H9 (cell line): ENCODE data around the gene PARVB. TPM values are rescaled to one million over a fixed set of nuclear protein-coding genes. Genes with fewer than 3 reads are reported as not detected.

Experiments
- DNase-seq: peaks from one replicate; pipeline ENCODE4 v3.0.0-alpha.2; 2017
- H2AFZ ChIP-seq: one replicate; pipeline ENCODE4 v1.6.1; 2013; ENCODE audit warnings: mild to moderate bottlenecking, low read length, control low read depth, moderate library complexity
- H2AK5ac ChIP-seq: 2 replicates; pipeline ENCODE4 v1.6.1; 2013; ENCODE audit warnings: low read length, control low read depth, mixed read lengths; ENCODE audit not compliant: insufficient read length
- H2BK120ac ChIP-seq: one replicate; pipeline ENCODE4 v1.6.1; 2013; ENCODE audit warnings: low read depth, mild to moderate bottlenecking, low read length, control low read depth, inconsistent platforms; ENCODE audit not compliant: poor library complexity, severe bottlenecking
- H2BK12ac ChIP-seq: 2 replicates; pipeline ENCODE4 v1.6.1; 2013; ENCODE audit warnings: low read length, control low read depth, mixed read lengths, low read depth; ENCODE audit not compliant: insufficient read length
- H2BK15ac ChIP-seq: 2 replicates; pipeline ENCODE4 v1.6.1; 2013; ENCODE audit warnings: low read depth, low read length, control low read depth
- H2BK20ac ChIP-seq: one replicate; pipeline ENCODE4 v1.6.1; 2013; ENCODE audit warnings: low read depth, mild to moderate bottlenecking, low read length, control low read depth, inconsistent platforms; ENCODE audit not compliant: poor library complexity, severe bottlenecking
- H2BK5ac ChIP-seq: 2 replicates; pipeline ENCODE4 v1.6.1; 2013; ENCODE audit warnings: low read length, control low read depth, mixed read lengths; ENCODE audit not compliant: insufficient read length
- H3K14ac ChIP-seq: 2 replicates; pipeline ENCODE4 v1.6.1; 2013; ENCODE audit warnings: low read length, control low read depth; ENCODE audit not compliant: insufficient read depth
- H3K18ac ChIP-seq: 2 replicates; pipeline ENCODE4 v1.6.1; 2013; ENCODE audit warnings: low read depth, mild to moderate bottlenecking, mixed read lengths, low read length, control low read depth; ENCODE audit not compliant: insufficient read length
- H3K23ac ChIP-seq: 2 replicates; pipeline ENCODE4 v1.6.1; 2013; ENCODE audit warnings: low read length, control low read depth, mixed read lengths, low read depth; ENCODE audit not compliant: insufficient read length
- H3K23me2 ChIP-seq: 2 replicates; pipeline ENCODE4 v1.6.1; 2013; ENCODE audit warnings: low read depth, mild to moderate bottlenecking, mixed read lengths, low read length, control low read depth; ENCODE audit not compliant: insufficient read length, poor library complexity, severe bottlenecking
- H3K27ac ChIP-seq: 2 replicates; pipeline ENCODE4 v1.5.1; 2013; ENCODE audit warnings: low read length, control low read depth, mixed read lengths, low read depth; ENCODE audit not compliant: insufficient read length
- H3K27me3 ChIP-seq: 2 replicates; pipeline ENCODE4 v1.6.1; 2013; ENCODE audit warnings: low read length, control low read depth, inconsistent platforms; ENCODE audit not compliant: insufficient read depth
- H3K4ac ChIP-seq: 2 replicates; pipeline ENCODE4 v1.6.1; 2013; ENCODE audit warnings: low read depth, mild to moderate bottlenecking, control low read depth, inconsistent platforms, low read length, moderate library complexity
- H3K4me1 ChIP-seq: 2 replicates; pipeline ENCODE4 v1.6.1; 2013; ENCODE audit warnings: low read length, control low read depth, inconsistent platforms; ENCODE audit not compliant: insufficient read depth
- H3K4me2 ChIP-seq: 2 replicates; pipeline ENCODE4 v1.6.1; 2013; ENCODE audit warnings: low read length, control low read depth, mixed read lengths; ENCODE audit not compliant: insufficient read length, insufficient read depth
- H3K56ac ChIP-seq: 2 replicates; pipeline ENCODE4 v1.6.1; 2013; ENCODE audit warnings: low read depth, mild to moderate bottlenecking, mixed read lengths, low read length, control low read depth; ENCODE audit not compliant: insufficient read length
- H3K79me1 ChIP-seq: 2 replicates; pipeline ENCODE4 v1.6.1; 2013; ENCODE audit warnings: low read depth, mild to moderate bottlenecking, moderate library complexity, low read length, control low read depth, inconsistent platforms; ENCODE audit not compliant: insufficient read depth, poor library complexity, severe bottlenecking
- H3K79me2 ChIP-seq: 2 replicates; pipeline ENCODE4 v1.6.1; 2013; ENCODE audit warnings: low read length, control low read depth, inconsistent platforms; ENCODE audit not compliant: insufficient read depth
- H3K9ac ChIP-seq: 2 replicates; pipeline ENCODE4 v1.6.1; 2013; ENCODE audit warnings: low read length, control low read depth, mixed read lengths; ENCODE audit not compliant: insufficient read length; ENCODE audit errors: extremely low read depth
- H3K9me3 ChIP-seq: one replicate; pipeline ENCODE4 v1.6.1; 2013; ENCODE audit warnings: low read depth, low read length, inconsistent platforms; ENCODE audit not compliant: control insufficient read depth
- H3T11ph ChIP-seq: one replicate; pipeline ENCODE4 v1.6.1; 2013; ENCODE audit warnings: mild to moderate bottlenecking, low read length, control low read depth, inconsistent platforms
- H4K20me1 ChIP-seq: one replicate; pipeline ENCODE4 v1.6.1; 2013; ENCODE audit not compliant: control insufficient read depth, insufficient read length, insufficient read depth
- H4K5ac ChIP-seq: 2 replicates; pipeline ENCODE4 v1.6.1; 2013; ENCODE audit warnings: low read depth, mild to moderate bottlenecking, mixed read lengths, low read length, control low read depth; ENCODE audit not compliant: insufficient read length
- H4K8ac ChIP-seq: replicated peaks from 2 replicates; pipeline ENCODE4 v1.6.1; 2013; ENCODE audit warnings: low read length, control low read depth, mixed read lengths, low read depth; ENCODE audit not compliant: insufficient read length
- H4K91ac ChIP-seq: 2 replicates; pipeline ENCODE4 v1.6.1; 2013; ENCODE audit warnings: low read depth, mild to moderate bottlenecking, moderate library complexity, mixed read lengths, low read length, control low read depth; ENCODE audit not compliant: insufficient read length
- H3K27ac Mint-ChIP-seq, 3 experiments: 2 replicates in 2 of 3; 3 replicates in 1 of 3; pipeline ENCODE4 v1.8.0; 2020 to 2021; ENCODE audit warnings: mixed read lengths in 3 of 3, mild to moderate bottlenecking in 1 of 3, moderate library complexity in 1 of 3
- H3K27me3 Mint-ChIP-seq: 2 replicates; pipeline ENCODE4 v1.8.0; 2021; ENCODE audit warnings: low read depth, mild to moderate bottlenecking, moderate library complexity, mixed read lengths
- H3K36me3 Mint-ChIP-seq, 3 experiments: 2 replicates in 2 of 3; 3 replicates in 1 of 3; pipeline ENCODE4 v1.8.0; 2020 to 2021; ENCODE audit warnings: low read depth in 3 of 3, mixed read lengths in 3 of 3; ENCODE audit not compliant: insufficient read depth in 1 of 3
- H3K4me1 Mint-ChIP-seq, 2 experiments: 2 replicates each; pipeline ENCODE4 v1.8.0; 2020; ENCODE audit warnings: mixed read lengths in 2 of 2
- H3K4me3 Mint-ChIP-seq, 2 experiments: 2 replicates in 1 of 2; 3 replicates in 1 of 2; pipeline ENCODE4 v1.8.0; 2020 to 2021; ENCODE audit warnings: mild to moderate bottlenecking in 2 of 2, mixed read lengths in 2 of 2, moderate library complexity in 1 of 2
- H3K9me3 Mint-ChIP-seq, 2 experiments: 2 replicates in 1 of 2; 3 replicates in 1 of 2; pipeline ENCODE4 v1.8.0; 2020; ENCODE audit warnings: mild to moderate bottlenecking in 2 of 2, mixed read lengths in 2 of 2, moderate library complexity in 1 of 2
- CTCF ChIP-seq: fragments of 200-600 bp; sonication (generic); conservative IDR thresholded peaks from 3 replicates; pipeline ENCODE4 v1.8.0; 2021; ENCODE audit warnings: antibody characterized with exemption, mild to moderate bottlenecking
- WGBS: extraction: QIAGEN DNeasy Blood & Tissue Kit; methylation state at CpG from one replicate; pipeline ENCODE4 v1.1.7; 2013; ENCODE audit warnings: missing lambda C conversion rate, low lambda C conversion rate, mixed read lengths; ENCODE audit not compliant: insufficient read length; ENCODE audit errors: extremely low coverage; 5-methylcytosine and 5-hydroxymethylcytosine counted together
- total RNA-seq: library from RNA; stranded (reverse); gene quantifications from 2 replicates; pipeline ENCODE4 v1.2.1, GENCODE V29; 2021

The PARVB gene
- total RNA-seq, 1 experiment from 2014 or later: 15.6 TPM

GRCh38 chr22:44025171-44026065 is 1.3 kb downstream of the PARVB start:
- Histone ChIP-seq H2BK12ac (no peak overlapping the region), H3K18ac (no peak overlapping the region), H3K9me3 (no peaks in the 10 kb centered on the region), H2AK5ac (no peak overlapping the region), H3K79me1 (no peaks in the 10 kb centered on the region), H2BK5ac (no peak overlapping the region), H3K23ac (no peak overlapping the region), H2AFZ (no peak overlapping the region), H3K9ac (no peak overlapping the region), H3K56ac (no peak overlapping the region), H4K8ac (no peak overlapping the region), H2BK120ac (no peak overlapping the region), H3K23me2 (peaks cover 8% of the 10 kb centered on the region), H2BK20ac (no peak overlapping the region), H3K79me2 (no peaks in the 10 kb centered on the region), H3K27me3 (no peaks in the 10 kb centered on the region), H4K91ac (no peak overlapping the region), H3K4ac (no peak overlapping the region), H3K27ac (no peak overlapping the region), H3K14ac (no peak overlapping the region), H3K4me2 (no peak overlapping the region), H3T11ph (no peak overlapping the region), H2BK15ac (no peak overlapping the region), H4K20me1 (no peaks in the 10 kb centered on the region), H3K4me1 (no peaks in the 10 kb centered on the region; the same call in 1 of the 2 replicates), H4K5ac (no peak overlapping the region)
- Mint-ChIP-seq H3K27ac (peak overlapping the region in 1 of 3 experiments; percentile 19; a peak in 1 of 7 replicates), H3K27me3 (peaks cover 12% of the 10 kb centered on the region), H3K4me1 (peaks cover 24 to 32% of the 10 kb centered on the region in 2 experiments), H3K36me3 (no peaks in the 10 kb centered on the region), H3K9me3 (no peaks in the 10 kb centered on the region; a peak in 1 of 5 replicates), H3K4me3 (peak overlapping the region; percentile 65 to 76)
- DNase-seq: no peak
- WGBS: no CpG with 5 or more reads among the region's 26 CpGs
- TF ChIP-seq CTCF: no peak
